Bronchus fibroblast of lung (primary cell): ENCODE results near the gene FPR3. TPM values are rescaled to one million over a fixed set of nuclear protein-coding genes. Genes with fewer than 3 reads are reported as not detected.

Experiments
- total RNA-seq: library from RNA; depleted of rRNA; stranded (reverse); fragments of >200 nt; gene quantifications from 2 replicates; pipeline ENCODE4 v1.2.3, GENCODE V29; 2015

FPR3 gene
- not detected in 2 replicates for total RNA-seq

GRCh38 chr19:51794885-51795490, at the start of gene FPR3:
Gene FPR3 (plus strand): TSS chr19:51795157. CDS start chr19:51823749, 28,592 bp downstream.

GRCh38 chr19:51751655-51752054, 43.3 kb upstream of the FPR3 start, which contains the start of gene FPR1:
Gene FPR1 (minus strand): TSS chr19:51751878. CDS start chr19:51746994, 4,884 bp downstream.

GRCh38 chr19:51760697-51761356, 34.1 kb upstream of the FPR3 start, which contains the start of gene FPR2:
Gene FPR2 (plus strand): TSS chr19:51761180. CDS start chr19:51768659, 7,479 bp downstream.

Other genes starting within 250 kb of the FPR3 start
- 1.6 and 3.0 TPM in 2 replicates for gene ZNF175, start 223.9 kb upstream of the FPR3 start, total RNA-seq
- not detected in 2 replicates for gene SIGLEC5, start 164.8 kb upstream of the FPR3 start, total RNA-seq
- not detected in 2 replicates for gene SIGLEC14, start 148.3 kb upstream of the FPR3 start, total RNA-seq
- 3.7 and 5.4 TPM in 2 replicates for gene SPACA6, start 101.8 kb upstream of the FPR3 start, total RNA-seq
- gene HAS1, start 71.2 kb upstream of the FPR3 start, total RNA-seq: not detected in 2 replicates
- not detected in 2 replicates for gene FPR1, start 43.3 kb upstream of the FPR3 start, total RNA-seq
- not detected in 2 replicates for gene FPR2, start 34.0 kb upstream of the FPR3 start, total RNA-seq
- 3.0 and 3.2 TPM in 2 replicates for gene ZNF577, start 92.8 kb downstream of the FPR3 start, total RNA-seq
- 2.7 and 4.0 TPM in 2 replicates for gene ZNF649, start 109.9 kb downstream of the FPR3 start, total RNA-seq
- 4.0 and 4.8 TPM in 2 replicates for gene ZNF613, start 132.3 kb downstream of the FPR3 start, total RNA-seq
- gene ZNF350, start 191.7 kb downstream of the FPR3 start, total RNA-seq: 2.7 and 3.0 TPM in 2 replicates
- 3.3 and 4.5 TPM in 2 replicates for gene ZNF615, start 213.1 kb downstream of the FPR3 start, total RNA-seq
- 3.9 and 4.0 TPM in 2 replicates for gene ZNF614, start 233.2 kb downstream of the FPR3 start, total RNA-seq